ENCODE data around the gene RNF169. TPM values are rescaled to one million over a fixed set of nuclear protein-coding genes. Genes with fewer than 3 reads are reported as not detected.

RNF169 gene
- total and polyA plus RNA-seq, 9 of the 15 experiments (the other 6 are each of a cell fraction or from before 2014, with no cell fraction given): 0.68 to 18.1 (median 10.1) TPM

DNA sequence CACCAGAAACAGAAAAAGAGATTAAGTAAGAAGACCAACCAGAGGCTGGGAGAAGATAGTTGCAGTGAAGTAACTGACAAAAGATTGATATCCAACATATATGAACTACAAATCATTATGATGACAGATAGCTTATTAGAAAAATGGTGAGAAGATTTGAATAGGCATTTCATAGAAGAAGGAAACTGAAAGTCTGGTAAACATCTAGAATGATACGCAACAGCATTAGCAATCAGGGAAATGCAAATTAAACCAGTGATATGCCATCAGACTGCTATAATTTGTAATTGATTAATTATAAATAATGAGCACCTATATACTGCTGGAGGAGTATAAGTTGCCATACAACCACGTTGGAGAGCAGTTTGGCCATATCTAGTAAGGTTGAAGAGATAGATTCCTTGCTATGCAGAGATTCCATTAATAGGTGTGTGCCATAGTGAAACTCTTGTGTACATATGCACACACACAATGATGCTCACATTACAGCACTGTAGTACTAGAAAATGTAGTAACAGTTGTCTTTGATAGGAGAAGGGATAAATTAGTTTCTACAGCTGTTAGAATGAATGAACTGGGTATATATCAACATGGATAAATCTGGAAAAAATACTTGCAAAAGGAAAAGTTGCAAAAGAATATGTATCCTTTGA, 20.5 kb downstream of the RNF169 start:
- Histone ChIP-seq H3K27me3 (ENCODE audit: control insufficient read depth in 2 of 2, insufficient read depth in 2 of 2, low read length in 2 of 2) (no peaks in the 10 kb centered on the region), H3K4me3 (no peak overlapping the region), H4K20me1 (replicated peaks; ENCODE audit: control insufficient read depth, insufficient read depth, low read length) (no peaks in the 10 kb centered on the region), H3K4me1 (replicated peaks in 1 of 2; ENCODE audit: control insufficient read depth in 2 of 2, insufficient read depth in 2 of 2, low read length in 2 of 2) (no peaks in the 10 kb centered on the region), H3K9me3 (replicated peaks; ENCODE audit: control insufficient read depth, insufficient read depth, low read depth, low read length) (no peaks in the 10 kb centered on the region), H3K9me1 (ENCODE audit: control insufficient read depth, insufficient read depth, low read length) (no peaks in the 10 kb centered on the region), H3K27ac (ENCODE audit: extremely low read depth, low read depth, low read length) (no peak overlapping the region), H3K79me2 (ENCODE audit: control insufficient read depth, insufficient read depth, low read length) (peaks cover 22% of the 10 kb centered on the region), H3K36me3 (ENCODE audit: control insufficient read depth, insufficient read depth, low read length) (no peaks in the 10 kb centered on the region), H3K4me2 (ENCODE audit: insufficient read depth, low read length) (no peak overlapping the region), H2AFZ (ENCODE audit: low read depth, low read length) (no peak overlapping the region), H3K9ac (ENCODE audit: insufficient read depth in 1 of 2, low read depth in 2 of 2, low read length in 2 of 2) (no peak overlapping the region)
- CTCF ChIA-PET (ENCODE audit: low intra/inter-chr PET ratio): no interaction called here
- no peak for FAIRE-seq
- ATAC-seq: no peak
- WGBS (ENCODE audit: insufficient coverage, low coverage, missing lambda C conversion rate): 58% methylated on average over 2 of the region's 2 CpGs
- intact Hi-C loops (cut with micrococcal nuclease): no loop called here
- POLR2A ChIA-PET: no interaction called here
- no peak for DNase-seq (ENCODE audit: extremely low read depth in 1 of 4, low spot score in 3 of 4)
- in situ Hi-C loops (cut with MboI): no loop called here
- BruUV-seq (replicated peaks): no TSS peak
- TF ChIP-seq, protein P1, sequence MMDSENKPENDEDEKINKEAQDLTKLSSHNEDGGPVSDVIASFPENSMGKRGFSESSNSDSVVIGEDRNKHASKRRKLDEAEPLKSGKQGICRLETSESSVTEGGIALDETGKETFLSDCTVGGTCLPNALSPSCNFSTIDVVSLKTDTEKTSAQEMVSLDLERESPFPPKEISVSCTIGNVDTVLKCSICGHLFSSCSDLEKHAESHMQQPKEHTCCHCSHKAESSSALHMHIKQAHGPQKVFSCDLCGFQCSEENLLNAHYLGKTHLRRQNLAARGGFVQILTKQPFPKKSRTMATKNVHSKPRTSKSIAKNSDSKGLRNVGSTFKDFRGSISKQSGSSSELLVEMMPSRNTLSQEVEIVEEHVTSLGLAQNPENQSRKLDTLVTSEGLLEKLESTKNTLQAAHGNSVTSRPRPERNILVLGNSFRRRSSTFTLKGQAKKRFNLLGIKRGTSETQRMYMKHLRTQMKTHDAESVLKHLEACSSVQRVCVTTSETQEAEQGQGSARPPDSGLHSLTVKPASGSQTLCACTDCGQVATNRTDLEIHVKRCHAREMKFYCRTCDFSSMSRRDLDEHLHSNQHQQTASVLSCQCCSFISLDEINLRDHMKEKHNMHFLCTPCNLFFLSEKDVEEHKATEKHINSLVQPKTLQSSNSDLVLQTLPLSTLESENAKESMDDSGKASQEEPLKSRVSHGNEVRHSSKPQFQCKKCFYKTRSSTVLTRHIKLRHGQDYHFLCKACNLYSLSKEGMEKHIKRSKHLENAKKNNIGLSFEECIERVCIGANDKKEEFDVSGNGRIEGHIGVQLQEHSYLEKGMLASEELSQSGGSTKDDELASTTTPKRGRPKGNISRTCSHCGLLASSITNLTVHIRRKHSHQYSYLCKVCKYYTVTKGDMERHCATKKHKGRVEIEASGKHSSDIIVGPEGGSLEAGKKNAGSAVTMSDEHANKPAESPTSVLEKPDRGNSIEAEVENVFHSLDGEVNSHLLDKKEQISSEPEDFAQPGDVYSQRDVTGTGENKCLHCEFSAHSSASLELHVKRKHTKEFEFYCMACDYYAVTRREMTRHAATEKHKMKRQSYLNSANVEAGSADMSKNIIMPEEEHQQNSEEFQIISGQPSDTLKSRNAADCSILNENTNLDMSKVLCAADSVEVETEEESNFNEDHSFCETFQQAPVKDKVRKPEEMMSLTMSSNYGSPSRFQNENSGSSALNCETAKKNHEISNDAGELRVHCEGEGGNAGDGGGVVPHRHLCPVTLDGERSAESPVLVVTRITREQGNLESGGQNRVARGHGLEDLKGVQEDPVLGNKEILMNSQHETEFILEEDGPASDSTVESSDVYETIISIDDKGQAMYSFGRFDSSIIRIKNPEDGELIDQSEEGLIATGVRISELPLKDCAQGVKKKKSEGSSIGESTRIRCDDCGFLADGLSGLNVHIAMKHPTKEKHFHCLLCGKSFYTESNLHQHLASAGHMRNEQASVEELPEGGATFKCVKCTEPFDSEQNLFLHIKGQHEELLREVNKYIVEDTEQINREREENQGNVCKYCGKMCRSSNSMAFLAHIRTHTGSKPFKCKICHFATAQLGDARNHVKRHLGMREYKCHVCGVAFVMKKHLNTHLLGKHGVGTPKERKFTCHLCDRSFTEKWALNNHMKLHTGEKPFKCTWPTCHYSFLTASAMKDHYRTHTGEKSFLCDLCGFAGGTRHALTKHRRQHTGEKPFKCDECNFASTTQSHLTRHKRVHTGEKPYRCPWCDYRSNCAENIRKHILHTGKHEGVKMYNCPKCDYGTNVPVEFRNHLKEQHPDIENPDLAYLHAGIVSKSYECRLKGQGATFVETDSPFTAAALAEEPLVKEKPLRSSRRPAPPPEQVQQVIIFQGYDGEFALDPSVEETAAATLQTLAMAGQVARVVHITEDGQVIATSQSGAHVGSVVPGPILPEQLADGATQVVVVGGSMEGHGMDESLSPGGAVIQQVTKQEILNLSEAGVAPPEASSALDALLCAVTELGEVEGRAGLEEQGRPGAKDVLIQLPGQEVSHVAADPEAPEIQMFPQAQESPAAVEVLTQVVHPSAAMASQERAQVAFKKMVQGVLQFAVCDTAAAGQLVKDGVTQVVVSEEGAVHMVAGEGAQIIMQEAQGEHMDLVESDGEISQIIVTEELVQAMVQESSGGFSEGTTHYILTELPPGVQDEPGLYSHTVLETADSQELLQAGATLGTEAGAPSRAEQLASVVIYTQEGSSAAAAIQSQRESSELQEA (IDR thresholded peaks at IDR 0.05; ENCODE audit: low read depth): no peak
- no peak for TF ChIP-seq MXI1 (IDR thresholded peaks at IDR 0.05; ENCODE audit: low read depth, low read length)
- no peak for TF ChIP-seq TFAM (CRISPR knock-in tag; conservative IDR thresholded peaks at IDR 0.05)
- TF ChIP-seq ZC3H4 (CRISPR knock-in tag; IDR thresholded peaks at IDR 0.05; ENCODE audit: borderline replicate concordance): no peak
- TF ChIP-seq, protein P2, sequence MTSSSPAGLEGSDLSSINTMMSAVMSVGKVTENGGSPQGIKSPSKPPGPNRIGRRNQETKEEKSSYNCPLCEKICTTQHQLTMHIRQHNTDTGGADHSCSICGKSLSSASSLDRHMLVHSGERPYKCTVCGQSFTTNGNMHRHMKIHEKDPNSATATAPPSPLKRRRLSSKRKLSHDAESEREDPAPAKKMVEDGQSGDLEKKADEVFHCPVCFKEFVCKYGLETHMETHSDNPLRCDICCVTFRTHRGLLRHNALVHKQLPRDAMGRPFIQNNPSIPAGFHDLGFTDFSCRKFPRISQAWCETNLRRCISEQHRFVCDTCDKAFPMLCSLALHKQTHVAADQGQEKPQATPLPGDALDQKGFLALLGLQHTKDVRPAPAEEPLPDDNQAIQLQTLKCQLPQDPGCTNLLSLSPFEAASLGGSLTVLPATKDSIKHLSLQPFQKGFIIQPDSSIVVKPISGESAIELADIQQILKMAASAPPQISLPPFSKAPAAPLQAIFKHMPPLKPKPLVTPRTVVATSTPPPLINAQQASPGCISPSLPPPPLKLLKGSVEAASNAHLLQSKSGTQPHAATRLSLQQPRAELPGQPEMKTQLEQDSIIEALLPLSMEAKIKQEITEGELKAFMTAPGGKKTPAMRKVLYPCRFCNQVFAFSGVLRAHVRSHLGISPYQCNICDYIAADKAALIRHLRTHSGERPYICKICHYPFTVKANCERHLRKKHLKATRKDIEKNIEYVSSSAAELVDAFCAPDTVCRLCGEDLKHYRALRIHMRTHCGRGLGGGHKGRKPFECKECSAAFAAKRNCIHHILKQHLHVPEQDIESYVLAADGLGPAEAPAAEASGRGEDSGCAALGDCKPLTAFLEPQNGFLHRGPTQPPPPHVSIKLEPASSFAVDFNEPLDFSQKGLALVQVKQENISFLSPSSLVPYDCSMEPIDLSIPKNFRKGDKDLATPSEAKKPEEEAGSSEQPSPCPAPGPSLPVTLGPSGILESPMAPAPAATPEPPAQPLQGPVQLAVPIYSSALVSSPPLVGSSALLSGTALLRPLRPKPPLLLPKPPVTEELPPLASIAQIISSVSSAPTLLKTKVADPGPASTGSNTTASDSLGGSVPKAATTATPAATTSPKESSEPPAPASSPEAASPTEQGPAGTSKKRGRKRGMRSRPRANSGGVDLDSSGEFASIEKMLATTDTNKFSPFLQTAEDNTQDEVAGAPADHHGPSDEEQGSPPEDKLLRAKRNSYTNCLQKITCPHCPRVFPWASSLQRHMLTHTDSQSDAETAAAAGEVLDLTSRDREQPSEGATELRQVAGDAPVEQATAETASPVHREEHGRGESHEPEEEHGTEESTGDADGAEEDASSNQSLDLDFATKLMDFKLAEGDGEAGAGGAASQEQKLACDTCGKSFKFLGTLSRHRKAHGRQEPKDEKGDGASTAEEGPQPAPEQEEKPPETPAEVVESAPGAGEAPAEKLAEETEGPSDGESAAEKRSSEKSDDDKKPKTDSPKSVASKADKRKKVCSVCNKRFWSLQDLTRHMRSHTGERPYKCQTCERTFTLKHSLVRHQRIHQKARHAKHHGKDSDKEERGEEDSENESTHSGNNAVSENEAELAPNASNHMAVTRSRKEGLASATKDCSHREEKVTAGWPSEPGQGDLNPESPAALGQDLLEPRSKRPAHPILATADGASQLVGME (CRISPR knock-in tag; IDR thresholded peaks at IDR 0.05): no peak

Measured in K562 (cell line).